ENCODE results near the gene SUMO2.

DNA sequence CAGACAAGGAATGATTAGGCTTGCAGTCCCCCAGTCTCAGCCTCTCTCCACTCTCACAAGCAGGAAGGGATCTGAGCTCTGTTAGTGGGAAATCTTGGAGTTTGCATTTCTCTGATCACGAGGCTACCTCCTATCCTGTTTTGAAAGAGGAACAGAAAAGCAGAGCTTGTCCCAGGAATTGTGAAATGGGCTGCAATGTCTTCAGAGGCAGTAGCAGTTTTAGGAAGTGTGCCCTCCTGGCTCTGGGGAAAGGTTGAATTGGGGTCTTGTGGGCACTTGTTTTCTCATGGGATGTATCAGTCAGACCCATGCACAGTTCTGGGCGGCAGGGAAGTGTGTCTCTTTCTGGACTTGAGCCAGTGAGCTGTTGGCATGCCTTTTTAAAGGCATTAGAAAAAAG, 45.5 kb upstream of the SUMO2 start:
- TF ChIP-seq SCRT1 (tag by site-specific recombination; IDR thresholded peaks at IDR 0.05; ENCODE audit: borderline replicate concordance) (no peak), ZNF580 (tag by site-specific recombination; IDR thresholded peaks at IDR 0.05) (no peak), CTCF (tag by site-specific recombination; IDR thresholded peaks at IDR 0.05) (no peak), ZNF704 (tag by site-specific recombination; IDR thresholded peaks at IDR 0.05) (no peak), ZNF76 (tag by site-specific recombination; IDR thresholded peaks at IDR 0.05; ENCODE audit: borderline replicate concordance, low read depth) (no peak), ZSCAN16 (tag by site-specific recombination; IDR thresholded peaks at IDR 0.05) (no peak), YY1 (tag by site-specific recombination; IDR thresholded peaks at IDR 0.05) (no peak), ZNF560 (tag by site-specific recombination; IDR thresholded peaks at IDR 0.05; ENCODE audit: borderline replicate concordance) (no peak), ZBTB1 (tag by site-specific recombination; IDR thresholded peaks at IDR 0.05) (no peak), ZNF558 (tag by site-specific recombination; IDR thresholded peaks at IDR 0.05) (no peak), ZNF791 (tag by site-specific recombination; IDR thresholded peaks at IDR 0.05) (no peak)
- TF ChIP-seq, protein P1, sequence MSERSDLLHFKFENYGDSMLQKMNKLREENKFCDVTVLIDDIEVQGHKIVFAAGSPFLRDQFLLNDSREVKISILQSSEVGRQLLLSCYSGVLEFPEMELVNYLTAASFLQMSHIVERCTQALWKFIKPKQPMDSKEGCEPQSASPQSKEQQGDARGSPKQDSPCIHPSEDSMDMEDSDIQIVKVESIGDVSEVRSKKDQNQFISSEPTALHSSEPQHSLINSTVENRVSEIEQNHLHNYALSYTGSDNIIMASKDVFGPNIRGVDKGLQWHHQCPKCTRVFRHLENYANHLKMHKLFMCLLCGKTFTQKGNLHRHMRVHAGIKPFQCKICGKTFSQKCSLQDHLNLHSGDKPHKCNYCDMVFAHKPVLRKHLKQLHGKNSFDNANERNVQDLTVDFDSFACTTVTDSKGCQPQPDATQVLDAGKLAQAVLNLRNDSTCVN (tag by site-specific recombination; optimal IDR thresholded peaks at IDR 0.05) = no peak
- TF ChIP-seq, protein P2, sequence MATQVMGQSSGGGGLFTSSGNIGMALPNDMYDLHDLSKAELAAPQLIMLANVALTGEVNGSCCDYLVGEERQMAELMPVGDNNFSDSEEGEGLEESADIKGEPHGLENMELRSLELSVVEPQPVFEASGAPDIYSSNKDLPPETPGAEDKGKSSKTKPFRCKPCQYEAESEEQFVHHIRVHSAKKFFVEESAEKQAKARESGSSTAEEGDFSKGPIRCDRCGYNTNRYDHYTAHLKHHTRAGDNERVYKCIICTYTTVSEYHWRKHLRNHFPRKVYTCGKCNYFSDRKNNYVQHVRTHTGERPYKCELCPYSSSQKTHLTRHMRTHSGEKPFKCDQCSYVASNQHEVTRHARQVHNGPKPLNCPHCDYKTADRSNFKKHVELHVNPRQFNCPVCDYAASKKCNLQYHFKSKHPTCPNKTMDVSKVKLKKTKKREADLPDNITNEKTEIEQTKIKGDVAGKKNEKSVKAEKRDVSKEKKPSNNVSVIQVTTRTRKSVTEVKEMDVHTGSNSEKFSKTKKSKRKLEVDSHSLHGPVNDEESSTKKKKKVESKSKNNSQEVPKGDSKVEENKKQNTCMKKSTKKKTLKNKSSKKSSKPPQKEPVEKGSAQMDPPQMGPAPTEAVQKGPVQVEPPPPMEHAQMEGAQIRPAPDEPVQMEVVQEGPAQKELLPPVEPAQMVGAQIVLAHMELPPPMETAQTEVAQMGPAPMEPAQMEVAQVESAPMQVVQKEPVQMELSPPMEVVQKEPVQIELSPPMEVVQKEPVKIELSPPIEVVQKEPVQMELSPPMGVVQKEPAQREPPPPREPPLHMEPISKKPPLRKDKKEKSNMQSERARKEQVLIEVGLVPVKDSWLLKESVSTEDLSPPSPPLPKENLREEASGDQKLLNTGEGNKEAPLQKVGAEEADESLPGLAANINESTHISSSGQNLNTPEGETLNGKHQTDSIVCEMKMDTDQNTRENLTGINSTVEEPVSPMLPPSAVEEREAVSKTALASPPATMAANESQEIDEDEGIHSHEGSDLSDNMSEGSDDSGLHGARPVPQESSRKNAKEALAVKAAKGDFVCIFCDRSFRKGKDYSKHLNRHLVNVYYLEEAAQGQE (tag by site-specific recombination; IDR thresholded peaks at IDR 0.05) = no peak
